H1 (cell line): ENCODE results near the gene PGP. TPM values are rescaled to one million over a fixed set of nuclear protein-coding genes. Genes with fewer than 3 reads are reported as not detected.
"Not testable (repeated sequence)": the region's sequence is repeated elsewhere in the genome, so short reads cannot be mapped to it uniquely, and the experiment has no call there.

ENCODE experiments used
- CTCF ChIA-PET: fragments of 300-600 bp; sonication (Branson Sonifier 250); formaldehyde crosslinking; loops from one replicate; lab custom pipeline; 2021; ENCODE audit not compliant: partially characterized antibody; lab: Charles Lee
- POLR2A ChIA-PET: fragments of 300-600 bp; sonication (Branson Sonifier 250); formaldehyde crosslinking; loops from one replicate; lab custom pipeline; 2021; ENCODE audit warnings: inconsistent platforms; ENCODE audit not compliant: partially characterized antibody; lab: Charles Lee
- DNase-seq, 2 experiments: peaks; one replicate each; pipeline versions ENCODE4 v3.0.0 to v3.0.0-alpha.2; 2010 to 2022; ENCODE audit warnings: low spot score in 2 of 2, low read depth in 1 of 2, mixed read lengths in 1 of 2
- FAIRE-seq: peaks from 2 replicates; lab custom pipeline; 2011; peaks lifted over from hg19 to GRCh38; lab: Jason Lieb, UNC
- H2AFZ ChIP-seq: 2 replicates; pipeline ENCODE4 v1.8.1; 2012; ENCODE audit warnings: low read length, inconsistent platforms
- H2AK5ac ChIP-seq: 2 replicates; pipeline ENCODE4 v1.6.1; 2013; ENCODE audit warnings: low read depth, low read length
- H2BK120ac ChIP-seq: replicated peaks from 2 replicates; pipeline ENCODE3; 2013; ENCODE audit warnings: low read depth, low read length, inconsistent platforms
- H2BK12ac ChIP-seq: 2 replicates; pipeline ENCODE4 v1.6.1; 2013; ENCODE audit warnings: low read depth, low read length
- H2BK15ac ChIP-seq: 2 replicates; pipeline ENCODE4 v1.6.1; 2013; ENCODE audit warnings: low read length
- H2BK20ac ChIP-seq: 2 replicates; pipeline ENCODE4 v1.6.1; 2013; ENCODE audit warnings: low read length
- H2BK5ac ChIP-seq: 2 replicates; pipeline ENCODE4 v1.6.1; 2013; ENCODE audit warnings: low read depth, low read length
- H3K14ac ChIP-seq: 2 replicates; pipeline ENCODE4 v1.6.1; 2013; ENCODE audit warnings: inconsistent platforms; ENCODE audit not compliant: insufficient read length
- H3K18ac ChIP-seq: 2 replicates; pipeline ENCODE4 v1.6.1; 2013; ENCODE audit warnings: low read length; ENCODE audit errors: extremely low read depth
- H3K23ac ChIP-seq: 2 replicates; pipeline ENCODE4 v1.6.1; 2013; ENCODE audit warnings: inconsistent platforms; ENCODE audit not compliant: insufficient read length
- H3K23me2 ChIP-seq: 2 replicates; pipeline ENCODE4 v1.6.1; 2013; ENCODE audit warnings: low read depth, low read length
- H3K27ac ChIP-seq: 2 replicates; pipeline ENCODE4 v1.6.1; 2011; ENCODE audit warnings: low read depth, low read length, inconsistent platforms
- H3K27me3 ChIP-seq, 4 experiments: replicated peaks in 1 of 4; 1 replicate in 1 of 4; 2 replicates in 3 of 4; pipeline versions ENCODE4 v1.6.1 to v1.8.1; 2011 to 2013; ENCODE audit warnings: low read length in 3 of 4, mild to moderate bottlenecking in 3 of 4, inconsistent platforms in 2 of 4, mixed read lengths in 2 of 4, moderate library complexity in 1 of 4; ENCODE audit not compliant: control insufficient read depth in 3 of 4, insufficient read depth in 3 of 4; ENCODE audit errors: extremely low read depth in 1 of 4
- H3K36me3 ChIP-seq, 4 experiments: 2 replicates each; pipeline versions ENCODE4 v1.6.1 to v1.8.1; 2011 to 2013; ENCODE audit warnings: mild to moderate bottlenecking in 4 of 4, low read length in 3 of 4, moderate library complexity in 2 of 4, control low read depth in 1 of 4, inconsistent platforms in 1 of 4; ENCODE audit not compliant: insufficient read depth in 4 of 4, control insufficient read depth in 2 of 4
- H3K4ac ChIP-seq: replicated peaks from 2 replicates; pipeline ENCODE3; 2013; ENCODE audit warnings: low read length, low read depth, mixed read lengths, inconsistent platforms; ENCODE audit not compliant: insufficient read length
- H3K4me1 ChIP-seq, 4 experiments: replicated peaks in 1 of 4; 1 replicate in 1 of 4; 2 replicates in 3 of 4; pipeline versions ENCODE4 v1.6.1 to v1.8.1; 2011 to 2013; ENCODE audit warnings: low read length in 3 of 4, inconsistent platforms in 2 of 4, mixed read lengths in 1 of 4; ENCODE audit not compliant: insufficient read depth in 4 of 4, control insufficient read depth in 3 of 4
- H3K4me2 ChIP-seq, 2 experiments: 2 replicates each; pipeline versions ENCODE4 v1.6.1 to v1.8.1; 2011 to 2013; ENCODE audit warnings: low read depth in 2 of 2, low read length in 2 of 2, control low read depth in 1 of 2, inconsistent platforms in 1 of 2, mild to moderate bottlenecking in 1 of 2; ENCODE audit not compliant: insufficient read depth in 1 of 2
- H3K4me3 ChIP-seq, 4 experiments: fragments of 200-600, 300-600 bp in 1 of 4; sonication (generic), shearing (Covaris generic), sonication (Bioruptor Twin) in 1 of 4; 2 replicates each; pipeline versions ENCODE4 v1.5.1 to v1.8.1; 2011 to 2016; ENCODE audit warnings: low read length in 4 of 4, low read depth in 3 of 4, control low read depth in 2 of 4, inconsistent platforms in 2 of 4, mild to moderate bottlenecking in 2 of 4, mixed read lengths in 1 of 4, moderate library complexity in 1 of 4; ENCODE audit not compliant: insufficient read depth in 2 of 4; ENCODE audit errors: extremely low read depth in 1 of 4
- H3K56ac ChIP-seq: replicated peaks from 2 replicates; pipeline ENCODE3; 2013; ENCODE audit warnings: low read depth, mild to moderate bottlenecking, mixed read lengths, low read length, inconsistent platforms; ENCODE audit not compliant: insufficient read length
- H3K79me1 ChIP-seq: 2 replicates; pipeline ENCODE4 v1.6.1; 2013; ENCODE audit warnings: low read depth, low read length, control low read depth
- H3K79me2 ChIP-seq, 2 experiments: 2 replicates each; pipeline versions ENCODE4 v1.6.1 to v1.8.1; 2012 to 2013; ENCODE audit warnings: low read length in 2 of 2, mild to moderate bottlenecking in 2 of 2, inconsistent platforms in 1 of 2; ENCODE audit not compliant: insufficient read depth in 2 of 2, control insufficient read depth in 1 of 2
- H3K9ac ChIP-seq, 4 experiments: replicated peaks in 1 of 4; 1 replicate in 1 of 4; 2 replicates in 3 of 4; pipeline versions ENCODE4 v1.6.1 to v1.8.1; 2011 to 2013; ENCODE audit warnings: low read depth in 3 of 4, low read length in 3 of 4, control low read depth in 2 of 4, mild to moderate bottlenecking in 2 of 4, moderate library complexity in 2 of 4, inconsistent platforms in 1 of 4; ENCODE audit errors: extremely low read depth in 1 of 4
- H3K9me3 ChIP-seq, 2 experiments: 2 replicates each; pipeline versions ENCODE4 v1.6.1 to v1.8.1; 2012 to 2013; ENCODE audit warnings: mild to moderate bottlenecking in 2 of 2, moderate library complexity in 2 of 2, control low read depth in 1 of 2, inconsistent platforms in 1 of 2, low read depth in 1 of 2, low read length in 1 of 2, mixed read lengths in 1 of 2; ENCODE audit not compliant: insufficient read depth in 2 of 2
- H4K20me1 ChIP-seq, 2 experiments: replicated peaks in 1 of 2; 2 replicates each; pipeline versions ENCODE3 to v1.8.1; 2011 to 2013; ENCODE audit warnings: inconsistent platforms in 2 of 2, low read length in 2 of 2, mild to moderate bottlenecking in 1 of 2; ENCODE audit not compliant: insufficient read depth in 2 of 2, control insufficient read depth in 1 of 2
- H4K5ac ChIP-seq: 2 replicates; pipeline ENCODE4 v1.6.1; 2013; ENCODE audit warnings: low read length, low read depth, mixed read lengths, inconsistent platforms; ENCODE audit not compliant: insufficient read length
- H4K8ac ChIP-seq: 2 replicates; pipeline ENCODE4 v1.8.0; 2013; ENCODE audit warnings: mild to moderate bottlenecking, moderate library complexity, low read length, inconsistent platforms; ENCODE audit not compliant: insufficient read depth; ENCODE audit errors: extremely low read depth
- H4K91ac ChIP-seq: replicated peaks from 2 replicates; pipeline ENCODE3; 2013; ENCODE audit warnings: low read length, mixed read lengths, inconsistent platforms; ENCODE audit not compliant: insufficient read length
- BRCA1 ChIP-seq: IDR thresholded peaks from 2 replicates; pipeline ENCODE4 v1.6.1; 2012; ENCODE audit warnings: low read depth, low read length, improper control_type of control experiment
- CEBPB ChIP-seq: IDR thresholded peaks from 2 replicates; pipeline ENCODE4 v1.6.1; 2012; ENCODE audit warnings: low read depth, low read length
- JUN ChIP-seq: IDR thresholded peaks from 2 replicates; pipeline ENCODE4 v1.6.1; 2011; ENCODE audit warnings: low read depth, mild to moderate bottlenecking, improper control_type of control experiment, low read length
- KDM1A ChIP-seq: fragments of 200-600, 300-600 bp; sonication (generic); IDR thresholded peaks from 2 replicates; pipeline ENCODE4 v1.7.1; 2016; ENCODE audit warnings: mild to moderate bottlenecking, low read length, borderline replicate concordance
- RXRA ChIP-seq: IDR thresholded peaks from 2 replicates; pipeline ENCODE4 v1.6.1; 2011; ENCODE audit warnings: low read depth, mild to moderate bottlenecking, low read length, moderate library complexity; ENCODE audit not compliant: insufficient read depth
- TBP ChIP-seq: IDR thresholded peaks from 2 replicates; pipeline ENCODE4 v1.6.1; 2011; ENCODE audit warnings: low read depth, low read length, improper control_type of control experiment
- WGBS, 2 experiments: shearing (Covaris generic) in 1 of 2; methylation state at CpG; one replicate each; pipeline versions ENCODE4 v1.1.6 to v1.1.7; 2013 to 2015; ENCODE audit warnings: low lambda C conversion rate in 2 of 2, mixed read lengths in 2 of 2, inconsistent platforms in 1 of 2, low coverage in 1 of 2, missing lambda C conversion rate in 1 of 2; ENCODE audit not compliant: insufficient replicate concordance in 2 of 2, insufficient coverage in 1 of 2, insufficient read length in 1 of 2; ENCODE audit errors: extremely low coverage in 1 of 2, missing lambda C conversion rate in 1 of 2; 5-methylcytosine and 5-hydroxymethylcytosine counted together
- polyA plus RNA-seq, 7 experiments: library from polyadenylated mRNA; depleted of rRNA in 3 of 7; stranded (reverse) in 5 of 7; unstranded in 2 of 7; fragments of >200 nt in 5 of 7; fragments of 200-250 nt in 2 of 7; gene quantifications; 1 replicate in 5 of 7; 2 replicates in 1 of 7; 4 replicates in 1 of 7; pipeline versions ENCODE4 v1.2.1 to v1.2.3, GENCODE V29; 2011 to 2013; ENCODE audit warnings: missing spikeins in 2 of 7, mixed read lengths in 2 of 7
- total RNA-seq: library from RNA; stranded (reverse); fragmentation: NEBNext Ultra II Directional; extraction: Animal tissue kit (Norgen Biotek cat#: 25700); gene quantifications from 2 replicates; pipeline ENCODE4 v1.2.1, GENCODE V29; 2021
- TF ChIP-seq, protein P1 (sequence below): IDR thresholded peaks from 2 replicates; pipeline ENCODE4 v1.6.1; 2011; ENCODE audit warnings: low read depth, mild to moderate bottlenecking, low read length; ENCODE audit not compliant: insufficient read depth

The PGP gene
- total and polyA plus RNA-seq, 2 of the 8 experiments (the other 6 are each of a cell fraction or from before 2014, with no cell fraction given), result 30.9 to 55.9 TPM

GRCh38 chr16:2204416-2205103 is 10.1 kb downstream of the PGP start (continued):
- TF ChIP-seq CEBPB (no peak), BRCA1 (no peak), TBP (no peak), RXRA (no peak), JUN (no peak), KDM1A (no peak)
- TF ChIP-seq, protein P1, sequence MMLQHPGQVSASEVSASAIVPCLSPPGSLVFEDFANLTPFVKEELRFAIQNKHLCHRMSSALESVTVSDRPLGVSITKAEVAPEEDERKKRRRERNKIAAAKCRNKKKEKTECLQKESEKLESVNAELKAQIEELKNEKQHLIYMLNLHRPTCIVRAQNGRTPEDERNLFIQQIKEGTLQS, result no peak

DNA sequence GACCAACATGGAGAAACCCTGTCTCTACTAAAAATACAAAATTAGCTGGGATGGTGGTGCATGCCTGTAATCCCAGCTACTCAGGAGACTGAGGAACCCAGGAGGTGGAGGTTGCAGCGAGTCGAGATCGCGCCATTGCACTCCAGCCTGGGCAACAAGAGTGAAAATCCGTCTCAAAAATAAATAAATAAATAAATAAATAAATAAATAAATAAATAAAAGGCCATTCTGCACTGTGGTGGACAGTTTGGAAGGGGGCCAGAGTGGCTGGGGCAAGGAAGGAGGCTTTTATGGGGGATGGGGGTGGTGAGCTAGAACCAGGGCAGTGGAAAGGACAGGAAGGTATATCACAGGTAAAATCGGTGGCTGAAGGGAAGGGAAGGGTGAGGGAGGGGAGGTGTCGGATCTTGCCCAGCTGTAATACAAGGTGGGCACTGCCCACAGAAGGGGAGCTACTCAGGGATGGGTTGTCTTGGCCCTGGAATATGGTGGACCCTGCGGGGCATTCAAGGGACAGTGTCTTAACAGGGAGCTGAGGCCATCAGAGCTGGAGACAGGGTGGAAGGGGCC is 11.4 kb downstream of the PGP start:
- not testable (repeated sequence) for H3K79me2 ChIP-seq, DNase-seq, H3K9me3 ChIP-seq, H2AFZ ChIP-seq, H4K20me1 ChIP-seq, H4K8ac ChIP-seq, H2BK120ac ChIP-seq, H2BK20ac ChIP-seq, H3K23ac ChIP-seq, H3K4ac ChIP-seq, H3K18ac ChIP-seq, H3K4me3 ChIP-seq, H3K56ac ChIP-seq, H4K91ac ChIP-seq, H3K27ac ChIP-seq, H2BK5ac ChIP-seq, H2BK15ac ChIP-seq, FAIRE-seq, H3K79me1 ChIP-seq, H3K4me2 ChIP-seq, H2BK12ac ChIP-seq, H3K9ac ChIP-seq, H4K5ac ChIP-seq, H3K14ac ChIP-seq
- Histone ChIP-seq H3K36me3 (peaks cover 0 to 14% (median 6%) of the 10 kb centered on the region in 4 experiments; a peak in 5 of 8 replicates), H2AK5ac (0 out of 2 replicates have a peak overlapping the region, but pooled peaks have one; percentile 53), H3K27me3 (peaks cover 0 to 14% (median 6%) of the 10 kb centered on the region in 4 experiments; a peak in 5 of 7 replicates), H3K4me1 (peaks cover 0 to 10% (median 7%) of the 10 kb centered on the region in 4 experiments; a peak in 6 of 7 replicates), H3K23me2 (peaks cover 11% of the 10 kb centered on the region; the same call in 1 of the 2 replicates)
- ChIA-PET CTCF (interaction anchor here (0.7 to 2.7 kb wide), 6 partner anchors 8 to 156 kb away, joined by 3 to 23 read pairs (median 3); no protein-coding TSS in a partner anchor), POLR2A (interaction anchor here (0.6 to 15.1 kb wide), 6 partner anchors 9 to 678 kb away, joined by 3 to 156 read pairs (median 4); partner anchors contain the start of genes PGP and TRAF7)
- WGBS, 2 experiments, result 94% methylated on average over 8 of the region's 8 CpGs; no CpG with 5 or more reads in 1 of the 2 experiments
